Upper lobe of right lung (tissue), 1 donor: ENCODE data around the gene CDIPT. TPM values are rescaled to one million over a fixed set of nuclear protein-coding genes. Genes with fewer than 3 reads are reported as not detected.

Experiments used
- ATAC-seq: fragments of 200-7000 bp; cut with Tn5 transposase; one replicate; pipeline ENCODE4 v1.9.1; 2020; ENCODE audit warnings: mild to moderate bottlenecking, moderate library complexity
- DNase-seq: peaks from one replicate; pipeline ENCODE4 v3.0.0-alpha.2; 2020
- H3K27ac ChIP-seq: fragments of 200-600 bp; one replicate; pipeline ENCODE4 v1.8.0; 2022
- H3K27me3 ChIP-seq: fragments of 200-600 bp; one replicate; pipeline ENCODE4 v1.8.0; 2022; ENCODE audit warnings: mild to moderate bottlenecking
- H3K36me3 ChIP-seq: fragments of 200-600 bp; one replicate; pipeline ENCODE4 v1.8.0; 2022
- H3K4me1 ChIP-seq: fragments of 200-600 bp; one replicate; pipeline ENCODE4 v1.8.0; 2022
- H3K4me3 ChIP-seq: fragments of 200-600 bp; one replicate; pipeline ENCODE4 v1.8.0; 2022; ENCODE audit warnings: mild to moderate bottlenecking
- H3K9me3 ChIP-seq: fragments of 200-600 bp; one replicate; pipeline ENCODE4 v1.8.0; 2022
- intact Hi-C: fragments of 100-400 bp; cut with DNase I; formaldehyde crosslinking; loops from one replicate; pipeline ENCODE4 v1.11.0; 2022
- total RNA-seq: library from RNA; stranded (reverse); fragmentation: NEBNext Ultra II Directional; extraction: Animal tissue kit (Norgen Biotek cat#: 25700); gene quantifications from one replicate; pipeline ENCODE4 v1.2.1, GENCODE V29; 2021
- TF ChIP-seq, protein P1 (sequence below): fragments of 200-600 bp; IDR thresholded peaks from one replicate; pipeline ENCODE4 v1.8.0; 2022; ENCODE audit warnings: antibody characterized with exemption
- donor health status: DM: no; HTN: yes; CAD: no; lungs with severe emphysema.

The CDIPT gene
- total RNA-seq, 1 donor from 2014 or later, result 83.2 TPM

DNA sequence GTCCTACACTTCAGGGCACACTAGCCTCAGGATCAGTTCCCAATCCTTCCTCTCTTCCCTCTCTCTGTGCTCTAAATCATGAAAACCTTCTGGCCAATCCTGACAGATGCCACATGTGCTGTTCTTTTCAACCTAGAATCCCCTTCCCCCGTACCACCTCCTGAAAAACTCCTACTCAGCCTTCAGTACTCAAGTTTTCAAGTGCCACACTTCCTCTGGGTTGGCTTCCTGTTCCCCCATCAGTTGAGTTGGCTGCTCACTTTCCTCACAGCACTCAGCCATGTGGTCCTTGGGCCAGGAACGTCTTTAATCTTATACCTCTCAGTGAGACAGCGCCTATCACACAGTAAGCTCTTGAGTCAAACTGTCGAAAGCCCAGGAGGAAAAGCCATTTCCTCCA is 40.6 kb upstream of the CDIPT start:
- no peak for DNase-seq
- intact Hi-C loops, result no loop called here
- no peak for ATAC-seq
- Histone ChIP-seq H3K27ac (no peak overlapping the region), H3K4me1 (no peaks in the 10 kb centered on the region), H3K27me3 (no peaks in the 10 kb centered on the region), H3K4me3 (no peak overlapping the region), H3K9me3 (no peaks in the 10 kb centered on the region), H3K36me3 (no peaks in the 10 kb centered on the region)
- TF ChIP-seq, protein P1, sequence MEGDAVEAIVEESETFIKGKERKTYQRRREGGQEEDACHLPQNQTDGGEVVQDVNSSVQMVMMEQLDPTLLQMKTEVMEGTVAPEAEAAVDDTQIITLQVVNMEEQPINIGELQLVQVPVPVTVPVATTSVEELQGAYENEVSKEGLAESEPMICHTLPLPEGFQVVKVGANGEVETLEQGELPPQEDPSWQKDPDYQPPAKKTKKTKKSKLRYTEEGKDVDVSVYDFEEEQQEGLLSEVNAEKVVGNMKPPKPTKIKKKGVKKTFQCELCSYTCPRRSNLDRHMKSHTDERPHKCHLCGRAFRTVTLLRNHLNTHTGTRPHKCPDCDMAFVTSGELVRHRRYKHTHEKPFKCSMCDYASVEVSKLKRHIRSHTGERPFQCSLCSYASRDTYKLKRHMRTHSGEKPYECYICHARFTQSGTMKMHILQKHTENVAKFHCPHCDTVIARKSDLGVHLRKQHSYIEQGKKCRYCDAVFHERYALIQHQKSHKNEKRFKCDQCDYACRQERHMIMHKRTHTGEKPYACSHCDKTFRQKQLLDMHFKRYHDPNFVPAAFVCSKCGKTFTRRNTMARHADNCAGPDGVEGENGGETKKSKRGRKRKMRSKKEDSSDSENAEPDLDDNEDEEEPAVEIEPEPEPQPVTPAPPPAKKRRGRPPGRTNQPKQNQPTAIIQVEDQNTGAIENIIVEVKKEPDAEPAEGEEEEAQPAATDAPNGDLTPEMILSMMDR, result no peak

DNA sequence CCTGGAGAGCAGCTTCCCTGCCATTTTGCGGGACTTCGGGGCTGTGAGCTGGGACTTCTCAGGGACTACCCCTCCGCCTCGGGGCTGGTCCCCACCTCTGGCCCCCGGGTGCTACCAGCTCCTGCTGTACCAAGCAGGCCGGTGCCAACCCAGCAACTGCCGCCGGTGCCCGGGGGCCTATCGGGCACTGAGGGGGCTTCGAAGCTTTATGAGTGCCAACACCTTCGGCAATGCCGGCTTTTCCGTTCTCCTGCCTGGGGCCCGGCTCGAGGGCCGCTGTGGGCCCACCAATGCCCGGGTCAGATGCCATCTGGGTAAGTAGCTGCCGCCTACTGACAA is 38.5 kb upstream of the CDIPT start:
- H3K27ac ChIP-seq, result no peak overlapping the region
- H3K4me3 ChIP-seq, result no peak overlapping the region
- peaks cover 18% of the 10 kb centered on the region for H3K27me3 ChIP-seq
- no peaks in the 10 kb centered on the region for H3K4me1 ChIP-seq
- no peak for ATAC-seq
- H3K36me3 ChIP-seq, result no peaks in the 10 kb centered on the region
- TF ChIP-seq, protein P1, result no peak
- no peak for DNase-seq
- H3K9me3 ChIP-seq, result no peaks in the 10 kb centered on the region
- intact Hi-C loops, result no loop called here

DNA sequence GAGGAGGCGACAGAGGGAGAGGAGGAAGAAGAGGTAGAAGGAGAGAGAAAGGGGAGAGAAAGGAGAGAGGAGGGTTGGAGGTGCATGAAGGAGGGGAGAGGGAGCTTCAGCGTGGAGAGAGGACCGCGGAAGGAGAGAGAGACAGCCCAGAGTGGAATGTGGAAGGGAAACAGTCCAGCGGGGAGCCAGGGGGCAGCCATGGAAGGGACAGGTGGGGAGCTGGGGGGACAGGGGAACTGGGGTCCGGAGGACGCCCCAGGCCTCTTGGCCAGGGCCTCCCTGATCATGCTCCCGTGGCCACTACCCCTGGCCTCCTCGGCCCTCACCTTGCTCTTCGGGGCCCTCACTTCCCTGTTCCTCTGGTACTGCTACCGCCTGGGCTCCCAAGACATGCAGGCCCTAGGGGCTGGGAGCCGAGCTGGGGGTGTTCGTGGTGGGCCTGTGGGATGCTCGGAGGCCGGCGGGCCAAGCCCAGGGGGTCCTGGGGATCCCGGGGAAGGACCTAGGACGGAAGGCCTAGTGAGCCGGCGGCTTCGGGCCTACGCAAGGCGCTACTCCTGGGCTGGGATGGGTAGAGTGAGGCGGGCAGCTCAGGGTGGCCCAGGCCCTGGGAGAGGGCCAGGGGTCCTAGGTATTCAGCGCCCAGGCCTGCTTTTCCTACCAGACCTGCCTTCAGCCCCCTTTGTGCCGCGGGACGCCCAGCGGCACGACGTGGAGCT is 38.0 kb upstream of the CDIPT start:
- Histone ChIP-seq H3K4me1 (no peaks in the 10 kb centered on the region), H3K36me3 (no peaks in the 10 kb centered on the region), H3K9me3 (no peaks in the 10 kb centered on the region), H3K27me3 (peaks cover 19% of the 10 kb centered on the region), H3K27ac (no peak overlapping the region), H3K4me3 (peak overlapping the region; percentile 65)
- intact Hi-C loops, result no loop called here
- TF ChIP-seq, protein P1, result no peak
- DNase-seq (no peak), ATAC-seq (no peak)

DNA sequence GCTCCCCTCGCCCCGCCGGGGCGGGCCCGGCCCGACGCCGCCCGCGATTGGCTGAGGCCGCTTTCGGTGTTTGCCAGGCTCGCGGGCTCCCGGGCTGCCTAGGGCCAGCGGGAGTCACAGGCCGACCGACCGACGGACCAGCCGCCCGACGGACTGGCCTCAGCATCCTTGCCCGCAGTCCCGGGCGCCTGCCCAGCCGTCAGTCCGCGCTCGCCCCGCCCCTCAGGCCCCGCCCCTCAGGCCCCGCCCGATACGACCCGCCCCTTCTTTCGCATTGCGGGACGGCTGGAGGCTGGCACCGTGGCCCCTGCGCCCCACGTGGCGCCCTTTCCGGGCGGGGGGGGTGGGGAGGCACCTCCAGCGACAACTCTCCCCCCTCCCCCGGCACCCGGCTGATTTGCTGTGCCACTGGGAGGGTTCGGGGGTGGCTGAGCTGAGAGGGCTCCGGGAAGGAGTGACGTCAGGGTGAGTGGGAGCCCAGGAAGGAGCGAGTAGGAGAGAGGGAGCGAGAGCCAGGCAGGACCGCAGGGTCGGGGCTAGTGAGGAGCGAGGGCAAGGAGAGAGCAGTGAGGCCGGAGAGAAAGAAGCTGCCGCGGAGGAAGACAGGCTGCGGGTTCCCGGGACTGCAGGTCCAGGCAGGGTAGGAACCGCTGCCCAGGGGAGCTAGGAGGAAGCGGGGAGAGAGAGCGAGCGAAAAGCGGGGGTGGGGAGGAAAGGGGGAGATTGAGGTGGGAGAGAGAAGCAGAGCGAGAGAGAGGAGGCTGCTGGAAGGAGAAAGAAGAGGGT is 37.3 kb upstream of the CDIPT start, which contains the start of gene ASPHD1:
Gene ASPHD1, plus strand, starts transcription at position 387 of the 786 bp plus-strand sequence. CDS start 484 bp downstream, outside the sequence.
- no peak within 1 kb of the TSS for H3K27ac ChIP-seq

DNA sequence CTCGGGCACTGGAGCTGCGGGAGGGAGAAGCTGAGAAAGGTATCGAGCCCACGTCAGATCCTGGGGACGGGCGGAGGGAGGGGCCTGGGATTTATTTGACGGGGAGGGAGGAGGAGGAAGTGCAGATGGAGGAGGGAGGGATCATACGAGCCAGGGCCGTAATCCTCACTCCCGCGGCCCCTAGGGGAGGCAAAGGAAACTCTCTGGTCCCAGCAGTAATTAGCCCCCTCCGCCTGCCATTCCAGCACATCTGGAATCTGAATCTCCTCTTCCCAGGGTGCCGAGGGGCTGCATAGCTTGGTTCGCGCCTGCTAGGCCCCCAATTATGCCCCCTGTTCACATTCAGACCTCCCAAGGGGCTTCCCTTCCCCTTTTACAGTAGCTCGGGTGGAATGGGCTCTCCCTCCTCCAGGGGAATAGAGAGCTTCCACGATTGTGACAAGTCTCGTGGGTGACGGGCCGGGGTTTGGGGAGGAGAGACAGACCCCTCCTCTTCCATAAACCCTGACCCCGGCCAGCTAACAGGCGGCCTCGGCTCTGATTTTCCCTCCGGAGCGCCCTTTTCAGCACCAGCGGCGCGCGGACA is 36.6 kb upstream of the CDIPT start, which contains the start of gene SEZ6L2:
Gene SEZ6L2, minus strand, starts transcription at position 35 of the 586 bp plus-strand sequence. CDS start 531 bp downstream, outside the sequence.
- Histone ChIP-seq H3K4me1 (no peaks in the 10 kb centered on the region), H3K4me3 (peak within 1 kb of the TSS; percentile 65), H3K9me3 (no peaks in the 10 kb centered on the region), H3K36me3 (no peaks in the 10 kb centered on the region), H3K27ac (no peak within 1 kb of the TSS), H3K27me3 (peaks cover 19% of the 10 kb centered on the region)
- TF ChIP-seq, protein P1, result no peak
- intact Hi-C loops, result no loop called here
- ATAC-seq (peak; percentile 78), DNase-seq (peak; percentile 89)

More for the DNA sequence above, 37.3 kb upstream of the CDIPT start, which contains the start of gene ASPHD1:
- ATAC-seq (peak; percentile 87), DNase-seq (peak; percentile 90)
- H3K9me3 ChIP-seq, result no peaks in the 10 kb centered on the region
- intact Hi-C loops, result no loop called here
- H3K27me3 ChIP-seq, result peaks cover 19% of the 10 kb centered on the region
- peak within 1 kb of the TSS; percentile 65 for H3K4me3 ChIP-seq
- no peaks in the 10 kb centered on the region for H3K4me1 ChIP-seq
- TF ChIP-seq, protein P1, result no peak
- no peaks in the 10 kb centered on the region for H3K36me3 ChIP-seq
